Inflammatory macrophage (primary cell): ENCODE measurements around the gene ITGA3.

Experiments
- DNase-seq, 2 donors: peaks; one replicate each; pipeline ENCODE4 v3.0.0-alpha.2; 2020 to 2022

The ITGA3 gene

GRCh38 chr17:50130559-50131305 is 74.8 kb downstream of the ITGA3 start:
- DNase-seq: peak in 1 of 2 donors; percentile 52

GRCh38 chr17:50132104-50132794 is 76.3 kb downstream of the ITGA3 start:
- DNase-seq: no peak

- no peak for DNase-seq
Measured at GRCh38 chr17:50133028-50133768, 77.3 kb downstream of the ITGA3 start.

- no peak for DNase-seq
Measured at GRCh38 chr17:50133769-50134099, 77.8 kb downstream of the ITGA3 start.

GRCh38 chr17:50134206-50135110 is 78.5 kb downstream of the ITGA3 start:
- no peak for DNase-seq

GRCh38 chr17:50135316-50136095 is 79.6 kb downstream of the ITGA3 start:
- no peak for DNase-seq

GRCh38 chr17:50136096-50136687 is 80.3 kb downstream of the ITGA3 start:
- DNase-seq: no peak

GRCh38 chr17:50137042-50137441 is 81.1 kb downstream of the ITGA3 start:
- peak; percentile 58 to 92 for DNase-seq

- no peak for DNase-seq
Measured at GRCh38 chr17:50139185-50139783, 83.4 kb downstream of the ITGA3 start.
